Ovary (tissue), 9 donors: ENCODE results near the gene GLYR1. TPM values are rescaled to one million over a fixed set of nuclear protein-coding genes. Genes with fewer than 3 reads are reported as not detected.

ENCODE experiments used
- DNase-seq, 5 donors: peaks; one replicate each; pipeline ENCODE4 v3.0.0-alpha.2; 2019 to 2020
- H3K27ac ChIP-seq, 2 donors: fragments of 200-600 bp; one replicate each; pipeline versions ENCODE4 v1.5.1 to v1.8.0; 2019 to 2022
- H3K27me3 ChIP-seq: fragments of 200-600 bp; one replicate; pipeline ENCODE4 v1.8.0; 2022
- H3K36me3 ChIP-seq: fragments of 200-600 bp; sonication (generic); one replicate; pipeline ENCODE4 v1.5.1; 2019
- H3K4me1 ChIP-seq: one replicate; pipeline ENCODE4 v1.8.1; 2013; ENCODE audit warnings: mild to moderate bottlenecking, moderate library complexity; ENCODE audit not compliant: insufficient read depth
- H3K4me3 ChIP-seq: fragments of 200-600 bp; sonication (generic); one replicate; pipeline ENCODE4 v1.5.1; 2017
- H3K9me3 ChIP-seq, 2 donors: fragments of 200-600 bp in 1 of 2; sonication (generic) in 1 of 2; one replicate each; pipeline versions ENCODE4 v1.5.1 to v1.8.1; 2013 to 2019; ENCODE audit warnings: mild to moderate bottlenecking in 1 of 2, moderate library complexity in 1 of 2
- CTCF ChIP-seq, 3 donors: fragments of 450-650 bp in 2 of 3; fragments of 200-600 bp in 1 of 3; IDR thresholded peaks; one replicate each; pipeline versions ENCODE4 v1.5.1 to v1.8.0; 2016 to 2022; ENCODE audit warnings: antibody characterized with exemption in 3 of 3, mild to moderate bottlenecking in 1 of 3
- EP300 ChIP-seq: sonication (generic); formaldehyde crosslinking; IDR thresholded peaks from one replicate; pipeline ENCODE4 v1.6.1; 2017; ENCODE audit warnings: antibody characterized with exemption
- POLR2A ChIP-seq: fragments of 450-650 bp; IDR thresholded peaks from one replicate; pipeline ENCODE4 v1.6.1; 2017; ENCODE audit warnings: antibody characterized with exemption, mild to moderate bottlenecking, moderate library complexity
- WGBS, 3 donors: extraction: QIAGEN DNeasy Blood & Tissue Kit in 1 of 3; methylation state at CpG; one replicate each; pipeline versions ENCODE4 v1.1.5 to v1.1.7; 2013 to 2017; 5-methylcytosine and 5-hydroxymethylcytosine counted together
- intact Hi-C, 4 donors: fragments of 100-400 bp; cut with DNase I; formaldehyde crosslinking; loops; one replicate each; pipeline versions ENCODE4 v1.11.0 to v1.15.1; 2022 to 2023
- polyA plus RNA-seq, 2 donors: library from polyadenylated mRNA; stranded (reverse); fragments of 200-250 nt in 1 of 2; fragments of 350-450 nt in 1 of 2; fragmentation: Illumina TruSeq in 1 of 2; extraction: RNeasy Lipid Tissue Mini Kit (QIAGEN cat#74804) in 1 of 2; gene quantifications; one replicate each; pipeline ENCODE4 v1.2.3, GENCODE V29; 2013 to 2014
- total RNA-seq, 7 donors: library from RNA; depleted of rRNA in 2 of 7; stranded (reverse); fragments of >200 nt in 2 of 7; fragmentation: NEBNext Ultra II Directional in 3 of 7; extraction: Animal tissue kit (Norgen Biotek cat#: 25700) in 3 of 7; gene quantifications; one replicate each; pipeline versions ENCODE4 v1.1.0 to v1.2.4, GENCODE V29; 2016 to 2023
- donor health status: DM: no; HTN: no; CAD: no; lungs with moderate emphysema.
- donor health status: DM: no; HTN: no; CAD: no.
- donor health status: Bipolar disorder and iron deficiency.
- donor health status: DM: yes; HTN: yes; CAD: no.
- donor health status: DM: no; HTN: no; CAD: no.
- donor health status: DM: yes; HTN: yes; CAD: no.

GLYR1 gene
- total and polyA plus RNA-seq, 9 donors = 30.3 to 79.5 (median 69.7) TPM

DNA sequence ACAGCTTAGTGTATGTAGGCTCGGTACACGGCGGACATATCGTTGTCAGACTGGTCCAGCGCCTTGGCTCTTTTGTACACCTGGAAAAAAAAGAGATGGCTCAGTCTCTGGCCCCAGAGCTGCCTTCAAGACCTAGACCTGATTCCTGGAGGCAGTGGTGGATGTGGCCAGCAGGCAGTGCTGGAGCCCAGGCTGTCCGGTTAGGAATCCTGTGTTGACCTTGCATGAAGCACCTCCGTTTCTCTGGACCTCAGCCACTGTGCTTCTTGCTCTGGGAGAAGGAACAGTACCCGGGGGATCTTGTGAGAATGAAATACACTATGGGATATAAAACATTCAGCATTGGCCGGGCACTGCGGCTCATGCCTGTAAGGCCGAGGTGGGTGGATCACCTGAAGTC lies 41.9 kb downstream of the GLYR1 start:
- no peaks in the 10 kb centered on the region for H3K27me3 ChIP-seq
- no peak for DNase-seq
- WGBS, 3 donors = 67 to 70% (median 69%) methylated on average over 11 of the region's 11 CpGs
- no peak for TF ChIP-seq CTCF (IDR thresholded peaks at IDR 0.05)
- no peak for TF ChIP-seq EP300
- no peak for TF ChIP-seq POLR2A
- peak overlapping the region in 1 of 2 donors; percentile 23 for H3K27ac ChIP-seq
- H3K4me1 ChIP-seq = peaks cover 7% of the 10 kb centered on the region
- intact Hi-C loops = no loop called here
- no peaks in the 10 kb centered on the region for H3K36me3 ChIP-seq
- no peaks in the 10 kb centered on the region for H3K9me3 ChIP-seq
- H3K4me3 ChIP-seq = no peak overlapping the region

DNA sequence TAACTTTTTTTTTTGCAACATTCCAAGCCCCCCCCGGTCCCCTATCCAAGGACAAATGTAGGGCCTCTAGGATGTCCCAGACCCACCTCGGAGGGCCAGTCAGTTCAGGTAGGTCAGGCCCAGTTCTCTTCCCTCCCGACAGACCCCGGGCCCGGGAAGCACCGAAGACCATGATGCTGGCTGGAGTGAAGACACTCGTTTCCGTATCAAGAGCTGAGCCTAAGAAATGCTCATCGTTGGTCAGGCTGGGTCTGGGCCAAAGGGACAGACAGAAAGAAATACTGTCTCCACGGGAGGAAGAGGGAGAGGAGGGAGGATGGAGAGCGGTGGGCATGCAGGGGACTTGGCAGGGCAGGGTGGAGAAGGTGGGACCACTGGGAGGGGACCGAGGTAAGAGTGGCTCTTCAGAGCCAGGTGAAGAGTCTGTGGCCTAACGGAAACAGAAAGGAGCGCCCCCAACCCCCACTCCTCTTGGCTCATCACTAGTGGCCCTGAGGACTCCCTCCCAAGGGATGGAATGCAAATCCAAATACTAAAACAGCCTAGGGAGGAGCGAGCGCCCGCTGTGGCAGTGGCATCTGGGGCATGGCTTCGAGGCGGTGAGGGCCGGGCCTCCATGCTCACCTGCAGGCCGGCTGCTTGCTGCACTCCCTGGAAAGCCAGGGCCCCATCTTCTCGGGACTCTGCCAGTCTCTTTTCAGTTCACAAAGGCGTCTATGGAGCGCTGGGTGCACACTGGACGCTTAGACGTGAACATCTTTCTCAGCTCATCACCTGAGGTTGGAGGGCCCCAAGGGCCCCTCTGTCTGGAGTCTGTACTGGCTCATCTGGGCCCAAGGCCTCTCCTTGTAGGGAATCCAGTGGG lies 43.0 kb downstream of the GLYR1 start:
- 63 to 71% (median 63%) methylated on average over 26 of the region's 26 CpGs for WGBS, 3 donors
- intact Hi-C loops = no loop called here
- H3K4me1 ChIP-seq = peaks cover 7% of the 10 kb centered on the region

GRCh38 chr16:4803401-4803844 lies 43.7 kb downstream of the GLYR1 start:
- intact Hi-C loops = no loop called here
- no peak for TF ChIP-seq POLR2A
- no peak for TF ChIP-seq CTCF (IDR thresholded peaks at IDR 0.05)
- no peak for TF ChIP-seq EP300
- Histone ChIP-seq H3K4me1 (peaks cover 7% of the 10 kb centered on the region), H3K9me3 (no peaks in the 10 kb centered on the region), H3K27ac (peak overlapping the region in 1 of 2 donors; percentile 72), H3K27me3 (no peaks in the 10 kb centered on the region), H3K36me3 (no peaks in the 10 kb centered on the region), H3K4me3 (no peak overlapping the region)
- 26 to 46% (median 45%) methylated on average over 8 of the region's 8 CpGs for WGBS, 3 donors
- DNase-seq = no peak

More for the DNA sequence above, 43.0 kb downstream of the GLYR1 start:
- Histone ChIP-seq H3K4me3 (no peak overlapping the region), H3K9me3 (no peaks in the 10 kb centered on the region), H3K36me3 (no peaks in the 10 kb centered on the region), H3K27me3 (no peaks in the 10 kb centered on the region), H3K27ac (no peak overlapping the region)
- no peak for DNase-seq
- TF ChIP-seq CTCF (IDR thresholded peaks at IDR 0.05) = no peak
- no peak for TF ChIP-seq EP300
- no peak for TF ChIP-seq POLR2A

- H3K27ac ChIP-seq = peak overlapping the region; percentile 62 to 72
- H3K36me3 ChIP-seq = no peaks in the 10 kb centered on the region
- peak overlapping the region; percentile 64 for H3K4me3 ChIP-seq
- peaks cover 7% of the 10 kb centered on the region for H3K4me1 ChIP-seq
- WGBS, 3 donors = 1% methylated on average over 21 to 59 of the region's 59 CpGs
- TF ChIP-seq CTCF (IDR thresholded peaks at IDR 0.05) (peak; percentile 14 to 47 (median 41)), EP300 (no peak)
- no peaks in the 10 kb centered on the region for H3K9me3 ChIP-seq
- intact Hi-C loops = no loop called here
- DNase-seq = peak; percentile 89 to 93 (median 91)
- H3K27me3 ChIP-seq = no peaks in the 10 kb centered on the region
These were observed 44.3 kb downstream of the GLYR1 start for GRCh38 chr16:4802659-4803287.
